Nephron progenitor cell (in vitro differentiated cells): ENCODE data around the gene CARMIL1.
A peak's percentile ranks its signal among the peaks of the same experiment; 100 is the strongest.

ENCODE experiments used
- DNase-seq: peaks from one replicate; pipeline ENCODE4 v3.0.0; 2021
- H3K27ac Mint-ChIP-seq: 2 replicates; pipeline ENCODE4 v1.8.0; 2021; ENCODE audit warnings: mild to moderate bottlenecking, moderate library complexity, mixed read lengths
- H3K27me3 Mint-ChIP-seq: 2 replicates; pipeline ENCODE4 v1.8.0; 2021; ENCODE audit warnings: mild to moderate bottlenecking, low read depth, mixed read lengths; ENCODE audit not compliant: poor library complexity
- H3K36me3 Mint-ChIP-seq: 2 replicates; pipeline ENCODE4 v1.8.0; 2021; ENCODE audit warnings: low read depth, mixed read lengths
- H3K4me1 Mint-ChIP-seq: 2 replicates; pipeline ENCODE4 v1.8.0; 2021; ENCODE audit warnings: mixed read lengths
- H3K4me3 Mint-ChIP-seq: 2 replicates; pipeline ENCODE4 v1.8.0; 2021; ENCODE audit warnings: mild to moderate bottlenecking, moderate library complexity, mixed read lengths
- H3K9me3 Mint-ChIP-seq: 2 replicates; pipeline ENCODE4 v1.8.0; 2021; ENCODE audit warnings: mild to moderate bottlenecking, moderate library complexity, mixed read lengths
- TF ChIP-seq, protein P1 (sequence below): fragments of 200-600 bp; sonication (generic); IDR thresholded peaks from 2 replicates; pipeline ENCODE4 v1.5.0; 2021; ENCODE audit warnings: antibody characterized with exemption

Gene CARMIL1

DNA sequence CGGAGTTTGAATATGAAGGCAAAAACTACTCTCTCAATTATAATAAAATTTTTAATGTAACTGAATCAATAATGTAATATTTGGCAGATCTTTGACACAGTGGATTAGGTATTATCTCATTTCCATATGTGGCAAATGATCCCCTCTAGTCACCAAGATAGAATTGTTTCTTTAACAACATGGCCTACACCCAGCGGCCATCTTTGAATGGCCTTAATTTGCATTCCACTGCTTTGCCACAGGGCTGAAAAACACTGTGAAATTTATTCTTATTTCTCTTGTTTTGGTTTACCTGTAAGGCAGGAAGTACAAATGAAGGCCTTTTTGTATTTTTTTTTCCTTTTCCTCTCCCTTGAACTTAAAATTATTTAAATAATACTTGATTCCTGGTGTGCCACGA, 210.2 kb downstream of the CARMIL1 start:
- TF ChIP-seq, protein P1, sequence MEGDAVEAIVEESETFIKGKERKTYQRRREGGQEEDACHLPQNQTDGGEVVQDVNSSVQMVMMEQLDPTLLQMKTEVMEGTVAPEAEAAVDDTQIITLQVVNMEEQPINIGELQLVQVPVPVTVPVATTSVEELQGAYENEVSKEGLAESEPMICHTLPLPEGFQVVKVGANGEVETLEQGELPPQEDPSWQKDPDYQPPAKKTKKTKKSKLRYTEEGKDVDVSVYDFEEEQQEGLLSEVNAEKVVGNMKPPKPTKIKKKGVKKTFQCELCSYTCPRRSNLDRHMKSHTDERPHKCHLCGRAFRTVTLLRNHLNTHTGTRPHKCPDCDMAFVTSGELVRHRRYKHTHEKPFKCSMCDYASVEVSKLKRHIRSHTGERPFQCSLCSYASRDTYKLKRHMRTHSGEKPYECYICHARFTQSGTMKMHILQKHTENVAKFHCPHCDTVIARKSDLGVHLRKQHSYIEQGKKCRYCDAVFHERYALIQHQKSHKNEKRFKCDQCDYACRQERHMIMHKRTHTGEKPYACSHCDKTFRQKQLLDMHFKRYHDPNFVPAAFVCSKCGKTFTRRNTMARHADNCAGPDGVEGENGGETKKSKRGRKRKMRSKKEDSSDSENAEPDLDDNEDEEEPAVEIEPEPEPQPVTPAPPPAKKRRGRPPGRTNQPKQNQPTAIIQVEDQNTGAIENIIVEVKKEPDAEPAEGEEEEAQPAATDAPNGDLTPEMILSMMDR: no peak
- Mint-ChIP-seq H3K9me3 (no peaks in the 10 kb centered on the region), H3K27me3 (no peaks in the 10 kb centered on the region), H3K36me3 (no peaks in the 10 kb centered on the region), H3K4me1 (peaks cover 9% of the 10 kb centered on the region), H3K4me3 (no peak overlapping the region), H3K27ac (no peak overlapping the region)
- DNase-seq: no peak

DNA sequence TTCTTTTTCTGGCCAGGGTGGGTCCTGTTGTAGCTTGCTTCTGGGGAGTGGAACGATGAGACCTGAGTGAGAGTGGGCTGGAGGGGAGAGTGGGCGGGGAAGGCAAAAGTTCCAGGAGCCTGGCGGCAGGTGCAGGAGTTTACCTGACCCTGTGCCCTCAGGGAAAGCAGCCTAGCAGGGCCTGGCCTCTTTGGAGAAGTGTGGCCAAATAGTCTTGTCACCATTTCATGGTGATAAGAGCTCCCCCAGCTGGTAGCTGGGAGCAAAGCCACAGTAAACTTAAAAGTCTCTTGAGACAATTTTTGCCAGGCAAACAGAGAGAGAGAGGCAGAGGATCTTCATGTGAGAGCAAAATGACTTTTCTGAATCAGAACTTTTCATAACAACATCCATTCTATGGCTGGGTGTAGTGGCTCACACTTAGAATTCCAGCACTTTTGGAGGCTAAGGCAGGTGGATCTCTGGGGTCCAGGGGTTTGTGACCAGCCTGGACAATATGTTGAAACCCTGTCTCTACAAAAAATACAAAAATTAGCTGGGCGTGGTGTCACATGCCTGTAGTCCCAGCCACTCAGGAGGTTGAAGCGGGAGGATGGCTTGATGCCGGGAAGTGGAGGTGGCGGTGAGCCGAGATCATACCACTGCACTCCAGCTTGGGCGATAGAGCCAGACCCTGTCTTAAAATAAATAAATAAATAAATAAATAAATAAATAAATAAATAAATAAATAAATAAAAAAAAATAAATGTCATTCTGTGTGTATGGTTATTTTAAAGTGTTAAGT, 211.0 kb downstream of the CARMIL1 start:
- Mint-ChIP-seq H3K27me3 (no peaks in the 10 kb centered on the region), H3K4me3 (no peak overlapping the region)
- TF ChIP-seq, protein P1: peak; percentile 67

DNA sequence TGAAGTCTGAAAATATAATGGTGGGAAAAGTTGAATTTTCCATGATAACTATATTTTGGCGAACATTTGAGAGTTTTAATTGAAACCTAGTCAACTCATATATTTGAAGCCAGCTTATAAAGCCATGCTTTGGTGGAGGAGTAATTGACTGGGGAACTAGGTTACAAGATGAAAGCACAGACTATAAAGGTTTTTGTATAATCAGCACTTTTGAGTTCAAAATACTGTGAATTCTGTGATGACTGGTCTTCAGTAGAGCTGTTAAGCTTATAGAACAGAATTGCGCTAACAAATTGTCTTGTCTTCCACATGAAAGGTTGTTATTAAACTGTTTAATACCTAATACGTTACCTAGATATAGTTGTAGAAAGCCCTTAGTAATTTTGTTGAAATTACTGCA, 213.8 kb downstream of the CARMIL1 start:
- H3K36me3 Mint-ChIP-seq: no peaks in the 10 kb centered on the region
- H3K27me3 Mint-ChIP-seq: no peaks in the 10 kb centered on the region
- H3K4me1 Mint-ChIP-seq: peaks cover 9% of the 10 kb centered on the region
- no peak for DNase-seq
- TF ChIP-seq, protein P1: no peak
- no peak overlapping the region for H3K27ac Mint-ChIP-seq
- H3K4me3 Mint-ChIP-seq: no peak overlapping the region
- no peaks in the 10 kb centered on the region for H3K9me3 Mint-ChIP-seq

More for the DNA sequence above, 211.0 kb downstream of the CARMIL1 start:
- no peaks in the 10 kb centered on the region for H3K36me3 Mint-ChIP-seq
- peaks cover 9% of the 10 kb centered on the region for H3K4me1 Mint-ChIP-seq
- DNase-seq: peak; percentile 67
- no peaks in the 10 kb centered on the region for H3K9me3 Mint-ChIP-seq
- no peak overlapping the region for H3K27ac Mint-ChIP-seq

DNA sequence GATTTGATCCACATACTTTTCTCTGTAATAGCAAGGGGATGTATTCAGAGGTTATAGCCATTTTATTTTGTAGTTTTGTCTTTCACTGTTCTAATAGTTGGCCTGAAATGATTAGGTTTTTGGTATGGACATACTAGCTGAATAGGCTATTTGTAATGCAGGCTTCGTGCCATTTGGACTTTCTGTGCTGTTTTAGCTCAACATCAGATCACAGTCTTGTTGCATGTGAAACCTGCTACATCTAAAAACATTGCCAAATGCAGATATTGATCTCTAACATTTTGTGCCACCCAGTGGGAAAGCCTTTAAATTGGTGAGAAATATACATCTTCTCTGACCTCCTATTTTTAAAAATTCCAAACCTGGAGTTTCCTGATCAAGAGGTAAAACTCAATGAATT, 215.3 kb downstream of the CARMIL1 start:
- H3K4me3 Mint-ChIP-seq: no peak overlapping the region
- no peak for DNase-seq
- no peaks in the 10 kb centered on the region for H3K9me3 Mint-ChIP-seq
- H3K36me3 Mint-ChIP-seq: no peaks in the 10 kb centered on the region
- no peaks in the 10 kb centered on the region for H3K27me3 Mint-ChIP-seq
- H3K4me1 Mint-ChIP-seq: peaks cover 9% of the 10 kb centered on the region
- TF ChIP-seq, protein P1: no peak
- no peak overlapping the region for H3K27ac Mint-ChIP-seq

DNA sequence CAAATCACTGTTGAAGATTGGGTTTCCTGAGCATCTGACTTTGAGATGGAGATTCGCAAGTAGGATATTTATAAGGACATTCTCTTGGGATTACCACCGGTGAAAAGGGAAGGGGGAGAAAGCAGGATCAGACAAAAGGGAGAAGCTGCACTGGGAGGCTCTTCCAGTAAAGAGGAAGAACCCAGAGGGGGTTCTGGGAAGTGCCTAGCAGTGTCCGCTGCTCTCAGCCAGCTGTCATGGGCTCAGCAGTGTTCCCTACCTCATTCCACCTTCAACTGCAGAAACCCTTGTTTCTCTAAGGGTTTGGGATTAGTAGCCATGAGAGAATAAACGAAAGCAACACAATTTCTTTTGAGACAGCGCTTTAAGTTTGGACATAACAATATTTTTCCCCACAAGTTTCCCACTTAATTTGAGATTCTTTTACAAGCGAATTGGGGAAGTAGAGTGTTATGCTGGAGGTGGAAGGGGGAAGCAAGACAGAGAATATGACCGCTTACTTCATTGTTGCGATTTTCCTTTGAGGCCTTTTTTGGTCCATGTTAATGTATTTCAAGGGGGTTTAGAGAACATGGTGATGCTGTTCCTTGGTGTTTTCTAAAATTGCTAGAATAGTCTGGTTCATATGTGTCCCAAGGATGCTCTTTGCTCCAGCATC, 218.3 kb downstream of the CARMIL1 start:
- no peaks in the 10 kb centered on the region for H3K4me1 Mint-ChIP-seq
- H3K27ac Mint-ChIP-seq: no peak overlapping the region
- no peaks in the 10 kb centered on the region for H3K36me3 Mint-ChIP-seq
- DNase-seq: no peak
- no peaks in the 10 kb centered on the region for H3K27me3 Mint-ChIP-seq
- no peaks in the 10 kb centered on the region for H3K9me3 Mint-ChIP-seq
- TF ChIP-seq, protein P1: no peak
- H3K4me3 Mint-ChIP-seq: no peak overlapping the region

DNA sequence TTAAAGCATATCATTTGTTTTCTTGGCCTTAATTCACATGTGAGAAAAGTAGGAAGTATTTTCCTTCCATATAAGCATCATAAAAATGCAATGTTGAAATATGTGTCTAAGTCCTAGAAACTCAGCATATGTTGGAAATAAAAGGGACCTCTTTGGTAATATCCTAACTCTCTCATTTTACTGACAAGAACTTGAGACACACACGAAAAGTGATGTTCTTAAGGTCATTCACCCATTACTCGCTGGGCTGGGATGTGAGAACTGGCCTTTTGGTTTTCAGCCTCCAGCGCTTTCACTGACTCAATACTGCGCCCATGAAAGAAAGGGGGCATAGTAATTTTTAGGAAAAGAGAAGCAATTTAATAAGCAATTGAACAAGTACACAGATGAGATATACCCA, 219.3 kb downstream of the CARMIL1 start:
- DNase-seq: no peak
- Mint-ChIP-seq H3K27me3 (no peaks in the 10 kb centered on the region), H3K27ac (peak overlapping the region; percentile 59), H3K9me3 (no peaks in the 10 kb centered on the region), H3K36me3 (no peaks in the 10 kb centered on the region), H3K4me1 (no peaks in the 10 kb centered on the region), H3K4me3 (no peak overlapping the region)
- TF ChIP-seq, protein P1: no peak
